DMS53 (cell line): ENCODE data around the gene SLC5A11.
"Not testable (repeated sequence)": the region's sequence is repeated elsewhere in the genome, so short reads cannot be mapped to it uniquely, and the experiment has no call there.

Experiments
- DNase-seq: peaks from one replicate; lab custom pipeline; 2025; lab: John Stamatoyannopoulos, UW

Gene SLC5A11

GRCh38 chr16:24834459-24835335, 11.1 kb upstream of the SLC5A11 start:
- peak; percentile 61 for DNase-seq

GRCh38 chr16:24836836-24837235, 8.9 kb upstream of the SLC5A11 start:
- no peak for DNase-seq

- no peak for DNase-seq
Measured at GRCh38 chr16:24837969-24838368, 7.8 kb upstream of the SLC5A11 start.

GRCh38 chr16:24838554-24839266, 7.1 kb upstream of the SLC5A11 start:
- DNase-seq = peak; percentile 42

GRCh38 chr16:24839347-24839972, 6.3 kb upstream of the SLC5A11 start:
- DNase-seq = peak; percentile 26

GRCh38 chr16:24841291-24841690, 4.5 kb upstream of the SLC5A11 start:
- no peak for DNase-seq

GRCh38 chr16:24844101-24845030, 1.4 kb upstream of the SLC5A11 start:
- DNase-seq = peak; percentile 85

- DNase-seq = not testable (repeated sequence)
Measured at GRCh38 chr16:24845031-24845365, 765 bp upstream of the SLC5A11 start.

- no peak for DNase-seq
Measured at GRCh38 chr16:24846548-24847357, 990 bp downstream of the SLC5A11 start.

- DNase-seq = no peak
Measured at GRCh38 chr16:24847358-24847664, 1.5 kb downstream of the SLC5A11 start.

GRCh38 chr16:24848065-24848464, 2.3 kb downstream of the SLC5A11 start:
- DNase-seq = no peak

GRCh38 chr16:24849641-24850040, 3.9 kb downstream of the SLC5A11 start:
- DNase-seq = no peak

GRCh38 chr16:24850289-24850938, 4.7 kb downstream of the SLC5A11 start:
- no peak for DNase-seq

GRCh38 chr16:24851700-24852099, 5.9 kb downstream of the SLC5A11 start:
- no peak for DNase-seq

GRCh38 chr16:24852281-24852721, 6.5 kb downstream of the SLC5A11 start:
- DNase-seq = peak; percentile 17

- DNase-seq = no peak
Measured at GRCh38 chr16:24853169-24853824, 7.5 kb downstream of the SLC5A11 start.

GRCh38 chr16:24853830-24854229, 8.1 kb downstream of the SLC5A11 start:
- DNase-seq = peak; percentile 59

- no peak for DNase-seq
Measured at GRCh38 chr16:24854607-24855171, 8.9 kb downstream of the SLC5A11 start.

GRCh38 chr16:24855678-24856077, 9.9 kb downstream of the SLC5A11 start:
- DNase-seq = no peak

GRCh38 chr16:24856871-24857270, 11.1 kb downstream of the SLC5A11 start:
- DNase-seq = not testable (repeated sequence)
